Endodermal cell (in vitro differentiated cells): ENCODE results near the gene KCNT1. TPM values are rescaled to one million over a fixed set of nuclear protein-coding genes. Genes with fewer than 3 reads are reported as not detected.
A peak's percentile ranks its signal among the peaks of the same experiment; 100 is the strongest.

Source experiments
- DNase-seq: peaks from one replicate; pipeline ENCODE4 v3.0.0-alpha.2; 2017
- H3K27ac ChIP-seq: 2 replicates; pipeline ENCODE4 v1.5.1; 2013; ENCODE audit warnings: mild to moderate bottlenecking, low read depth, low read length, moderate library complexity
- H3K27me3 ChIP-seq: 2 replicates; pipeline ENCODE4 v1.6.1; 2013; ENCODE audit warnings: mild to moderate bottlenecking, low read length, moderate library complexity; ENCODE audit not compliant: insufficient read depth, control insufficient read depth, poor library complexity, severe bottlenecking
- H3K36me3 ChIP-seq: 2 replicates; pipeline ENCODE4 v1.7.0; 2013; ENCODE audit warnings: mild to moderate bottlenecking, low read length, moderate library complexity; ENCODE audit not compliant: control insufficient read depth, insufficient read depth
- H3K4me1 ChIP-seq: one replicate; pipeline ENCODE4 v1.7.0; 2013; ENCODE audit warnings: low read length; ENCODE audit not compliant: control insufficient read depth, insufficient read depth
- H3K4me3 ChIP-seq: 2 replicates; pipeline ENCODE4 v1.5.1; 2013; ENCODE audit warnings: mild to moderate bottlenecking, low read length, moderate library complexity
- H3K9ac ChIP-seq: 2 replicates; pipeline ENCODE4 v1.6.1; 2013; ENCODE audit warnings: mild to moderate bottlenecking, low read length, moderate library complexity; ENCODE audit not compliant: poor library complexity, severe bottlenecking; ENCODE audit errors: extremely low read depth
- H3K9me3 ChIP-seq: 2 replicates; pipeline ENCODE4 v1.6.1; 2013; ENCODE audit warnings: mild to moderate bottlenecking, low read length, moderate library complexity; ENCODE audit not compliant: control insufficient read depth
- H3K27ac Mint-ChIP-seq: 2 replicates; pipeline ENCODE4 v1.8.0; 2020; ENCODE audit warnings: mixed read lengths
- H3K27me3 Mint-ChIP-seq: 2 replicates; pipeline ENCODE4 v1.8.0; 2021; ENCODE audit warnings: mild to moderate bottlenecking, mixed read lengths; ENCODE audit not compliant: insufficient read depth
- H3K36me3 Mint-ChIP-seq: 2 replicates; pipeline ENCODE4 v1.8.0; 2020; ENCODE audit warnings: low read depth, mixed read lengths
- H3K4me1 Mint-ChIP-seq: 2 replicates; pipeline ENCODE4 v1.8.0; 2020; ENCODE audit warnings: mixed read lengths
- H3K4me3 Mint-ChIP-seq: 2 replicates; pipeline ENCODE4 v1.8.0; 2020; ENCODE audit warnings: mild to moderate bottlenecking, moderate library complexity, mixed read lengths
- H3K9me3 Mint-ChIP-seq: 2 replicates; pipeline ENCODE4 v1.8.0; 2020; ENCODE audit warnings: mild to moderate bottlenecking, mixed read lengths
- CTCF ChIP-seq: fragments of 200-600 bp; sonication (generic); conservative IDR thresholded peaks from 2 replicates; pipeline ENCODE4 v1.5.0; 2021; ENCODE audit warnings: antibody characterized with exemption, mild to moderate bottlenecking
- WGBS, 2 experiments: methylation state at CpG; one replicate each; pipeline versions ENCODE4 v1.1.5 to v1.1.7; 2013; ENCODE audit warnings: missing lambda C conversion rate in 2 of 2, mixed read lengths in 1 of 2; ENCODE audit not compliant: insufficient coverage in 1 of 2, insufficient read length in 1 of 2; 5-methylcytosine and 5-hydroxymethylcytosine counted together
- total RNA-seq, 2 donors: library from RNA; stranded (reverse); fragmentation: NEBNext Ultra II Directional in 1 of 2; extraction: Animal tissue kit (Norgen Biotek cat#: 25700) in 1 of 2; gene quantifications; 2 replicates in 1 of 2; 3 replicates in 1 of 2; pipeline ENCODE4 v1.2.1, GENCODE V29; 2021

The KCNT1 gene
- total RNA-seq, 2 donors from 2014 or later: 0.15 TPM; not detected in 1

DNA sequence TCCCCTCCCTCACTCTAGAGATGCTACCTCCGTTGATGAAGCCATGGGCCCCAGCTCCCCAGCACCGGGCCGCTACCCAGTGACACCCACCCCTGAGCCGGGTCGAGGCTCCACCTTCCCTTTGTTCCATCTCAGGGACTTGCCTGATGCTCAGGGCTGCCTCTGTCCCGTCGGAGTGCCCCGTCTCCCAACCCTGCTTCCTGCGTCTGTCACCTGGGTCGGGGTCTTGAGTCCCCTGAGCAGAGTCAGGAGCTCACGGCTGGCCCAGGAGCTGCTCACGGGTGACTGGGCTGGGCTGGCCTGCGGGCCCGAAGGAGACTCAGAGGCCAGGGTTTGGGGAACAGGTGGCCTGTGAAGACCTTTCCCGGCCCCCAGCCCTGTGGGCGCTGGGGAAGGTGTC lies 85.3 kb downstream of the KCNT1 start:
- Histone ChIP-seq H3K27me3 (no peaks in the 10 kb centered on the region), H3K9ac (no peak overlapping the region), H3K27ac (no peak overlapping the region), H3K4me1 (no peaks in the 10 kb centered on the region), H3K4me3 (no peak overlapping the region), H3K36me3 (no peaks in the 10 kb centered on the region), H3K9me3 (no peaks in the 10 kb centered on the region)
- 88 to 91% methylated on average over 12 to 16 of the region's 16 CpGs for WGBS, 2 experiments
- H3K4me1 Mint-ChIP-seq: no peaks in the 10 kb centered on the region
- TF ChIP-seq CTCF: no peak
- H3K4me3 Mint-ChIP-seq: no peak overlapping the region
- DNase-seq: no peak
- H3K36me3 Mint-ChIP-seq: no peaks in the 10 kb centered on the region
- H3K27ac Mint-ChIP-seq: no peak overlapping the region
- no peaks in the 10 kb centered on the region for H3K9me3 Mint-ChIP-seq
- H3K27me3 Mint-ChIP-seq: no peaks in the 10 kb centered on the region

- Histone ChIP-seq H3K9me3 (no peaks in the 10 kb centered on the region), H3K27ac (no peak overlapping the region), H3K4me1 (no peaks in the 10 kb centered on the region), H3K4me3 (no peak overlapping the region), H3K36me3 (no peaks in the 10 kb centered on the region), H3K9ac (no peak overlapping the region), H3K27me3 (no peaks in the 10 kb centered on the region)
- Mint-ChIP-seq H3K4me3 (no peak overlapping the region), H3K36me3 (no peaks in the 10 kb centered on the region), H3K27me3 (no peaks in the 10 kb centered on the region), H3K9me3 (no peaks in the 10 kb centered on the region), H3K4me1 (no peaks in the 10 kb centered on the region), H3K27ac (peak overlapping the region; percentile 27)
- DNase-seq: no peak
- no peak for TF ChIP-seq CTCF
- WGBS, 2 experiments: 92 to 94% methylated on average over 19 to 38 of the region's 38 CpGs
These were observed 86.0 kb downstream of the KCNT1 start for GRCh38 chr9:135787776-135788575.

GRCh38 chr9:135788576-135789300 lies 86.8 kb downstream of the KCNT1 start:
- WGBS, 2 experiments: 93 to 94% methylated on average over 25 to 36 of the region's 36 CpGs
- no peaks in the 10 kb centered on the region for H3K36me3 Mint-ChIP-seq
- no peak for DNase-seq
- H3K4me1 ChIP-seq: no peaks in the 10 kb centered on the region
- no peak overlapping the region for H3K9ac ChIP-seq
- TF ChIP-seq CTCF: no peak
- H3K4me1 Mint-ChIP-seq: no peaks in the 10 kb centered on the region
- no peaks in the 10 kb centered on the region for H3K36me3 ChIP-seq
- no peaks in the 10 kb centered on the region for H3K27me3 ChIP-seq
- H3K27ac Mint-ChIP-seq: no peak overlapping the region
- no peak overlapping the region for H3K4me3 ChIP-seq
- no peak overlapping the region for H3K4me3 Mint-ChIP-seq
- no peaks in the 10 kb centered on the region for H3K9me3 Mint-ChIP-seq
- no peaks in the 10 kb centered on the region for H3K27me3 Mint-ChIP-seq
- no peaks in the 10 kb centered on the region for H3K9me3 ChIP-seq
- no peak overlapping the region for H3K27ac ChIP-seq
